Kidney capillary endothelial cell (primary cell): ENCODE results near the gene WNT7A.
"Not testable (repeated sequence)": the region's sequence is repeated elsewhere in the genome, so short reads cannot be mapped to it uniquely, and the experiment has no call there.

Experiments used
- DNase-seq: peaks from one replicate; pipeline ENCODE4 v3.0.0-alpha.2; 2018; ENCODE audit warnings: low spot score

The WNT7A gene

DNA sequence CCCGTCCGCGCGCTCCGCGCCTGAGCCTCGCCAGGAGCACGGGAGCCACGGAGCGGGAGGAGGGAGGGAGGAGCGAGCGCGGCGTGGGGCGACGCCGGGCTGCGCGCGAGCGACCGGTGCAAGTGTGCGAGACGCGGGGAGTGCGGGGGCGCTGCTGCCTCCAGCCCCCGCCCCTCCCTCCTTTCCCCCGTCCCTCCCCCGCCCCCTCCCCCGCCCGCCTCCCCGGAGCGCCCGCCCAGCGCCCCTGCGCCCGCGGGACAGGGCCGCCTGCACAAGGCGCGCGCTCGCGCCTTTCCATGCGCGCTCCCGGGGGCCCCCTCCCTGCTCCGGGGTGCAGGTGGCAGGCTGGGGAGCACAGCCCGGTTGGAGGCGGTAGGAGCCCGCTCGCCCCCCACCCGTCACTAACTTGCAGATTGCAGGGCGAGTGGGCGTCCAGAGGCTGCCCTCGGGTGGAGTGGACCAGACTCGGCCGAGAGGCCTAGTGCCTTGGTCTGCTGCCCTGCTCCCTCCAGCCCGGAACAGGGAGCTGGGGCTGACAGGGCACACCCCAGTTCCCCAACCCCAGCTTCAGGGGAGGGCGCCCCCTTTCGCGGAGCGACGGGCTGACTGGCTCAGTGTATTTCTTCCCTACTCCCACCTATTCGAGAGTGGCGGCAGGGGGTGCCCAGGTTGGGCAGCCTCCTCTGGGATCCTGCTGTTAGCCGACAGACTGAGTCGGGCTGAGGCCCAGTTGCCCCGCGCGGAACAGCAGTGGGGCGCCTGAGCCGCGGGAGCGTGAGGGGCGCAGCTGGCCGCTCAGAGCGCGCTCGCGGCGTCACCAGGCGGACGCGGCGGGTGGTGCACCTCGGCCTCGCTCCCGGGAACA lies at the start of gene WNT7A:
TSS of gene WNT7A (minus strand) at position 126 of the 865 bp plus-strand sequence. CDS start 255 bp downstream, outside the sequence.
- peak; percentile 20 for DNase-seq

DNA sequence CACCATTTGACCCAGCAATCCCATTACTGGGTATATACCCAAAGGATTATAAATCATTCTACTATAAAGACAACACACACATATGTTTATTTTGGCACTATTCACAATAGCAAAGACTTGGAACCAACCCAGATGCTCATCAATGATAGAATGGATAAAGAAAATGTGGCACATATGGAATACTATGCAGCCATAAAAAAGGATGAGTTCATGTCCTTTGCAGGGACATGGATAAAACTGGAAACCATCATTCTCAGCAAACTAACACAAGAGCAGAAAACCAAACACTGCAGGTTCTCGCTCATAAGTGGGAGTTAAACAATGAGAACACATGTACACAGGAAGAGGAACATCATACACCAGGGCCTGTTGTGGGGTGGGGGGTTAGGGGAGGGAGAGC lies 48.9 kb upstream of the WNT7A start:
- not testable (repeated sequence) for DNase-seq

DNA sequence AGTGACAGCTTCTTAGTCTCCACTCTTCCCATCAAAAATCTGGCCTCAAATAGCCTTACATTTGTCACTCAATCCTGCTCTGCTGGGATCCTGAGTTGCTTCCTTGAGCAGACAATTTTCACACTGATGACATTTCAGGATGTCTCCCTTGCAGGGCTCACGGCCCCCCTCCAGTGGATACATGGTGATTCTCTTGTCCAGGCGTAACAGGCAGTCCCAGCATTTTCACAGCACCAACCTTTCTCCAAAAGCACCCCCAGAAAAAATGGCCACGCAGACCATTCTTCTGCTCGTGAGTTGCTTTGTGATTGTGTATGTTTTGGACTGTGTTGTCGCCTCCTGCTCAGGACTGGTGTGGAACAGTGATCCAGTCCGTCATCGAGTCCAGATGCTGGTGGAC lies 47.4 kb upstream of the WNT7A start:
- no peak for DNase-seq

DNA sequence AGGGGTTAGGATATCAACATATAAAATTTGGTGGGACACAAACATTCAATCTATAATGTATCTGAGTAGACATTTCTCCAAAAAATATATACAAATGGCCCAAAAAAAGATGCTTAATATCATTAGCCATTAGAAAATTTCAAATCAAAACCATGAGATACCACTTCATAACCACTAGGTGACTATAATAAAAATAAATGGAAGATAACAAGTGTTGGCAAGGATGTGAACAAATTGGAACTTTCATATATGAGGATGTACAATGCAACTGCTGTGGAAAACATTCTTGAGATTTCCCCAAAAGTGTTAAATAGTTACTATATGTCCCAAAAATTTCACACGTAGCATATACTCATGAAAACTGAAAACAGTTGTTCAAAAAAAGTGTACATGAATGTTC lies 36.5 kb upstream of the WNT7A start:
- no peak for DNase-seq

DNA sequence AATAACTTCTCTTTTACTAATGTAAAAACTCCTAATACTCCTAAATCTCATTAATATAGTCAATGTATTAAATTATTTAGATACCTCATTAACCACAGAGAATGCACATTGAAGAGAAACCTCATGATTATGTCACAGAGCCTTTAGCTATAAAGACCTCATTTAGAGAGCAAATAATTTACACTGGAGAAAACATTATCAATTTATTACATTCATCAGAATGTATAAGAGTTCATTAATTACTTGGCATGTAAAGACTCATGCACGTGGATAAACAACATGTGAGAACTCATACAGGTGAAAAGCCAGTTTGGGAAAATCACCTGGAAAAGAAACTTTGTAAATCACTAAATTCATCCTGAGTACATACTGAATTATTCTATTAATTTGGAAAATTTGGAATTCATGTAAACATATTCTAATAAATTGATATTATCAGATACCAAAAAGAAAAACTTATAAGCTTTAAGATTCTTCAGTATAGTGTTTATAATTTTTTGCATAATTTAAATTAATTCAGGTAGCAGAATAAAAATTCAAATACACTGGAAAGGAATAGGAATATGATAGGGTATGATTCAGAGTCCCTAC lies 22.9 kb upstream of the WNT7A start:
- DNase-seq: no peak

DNA sequence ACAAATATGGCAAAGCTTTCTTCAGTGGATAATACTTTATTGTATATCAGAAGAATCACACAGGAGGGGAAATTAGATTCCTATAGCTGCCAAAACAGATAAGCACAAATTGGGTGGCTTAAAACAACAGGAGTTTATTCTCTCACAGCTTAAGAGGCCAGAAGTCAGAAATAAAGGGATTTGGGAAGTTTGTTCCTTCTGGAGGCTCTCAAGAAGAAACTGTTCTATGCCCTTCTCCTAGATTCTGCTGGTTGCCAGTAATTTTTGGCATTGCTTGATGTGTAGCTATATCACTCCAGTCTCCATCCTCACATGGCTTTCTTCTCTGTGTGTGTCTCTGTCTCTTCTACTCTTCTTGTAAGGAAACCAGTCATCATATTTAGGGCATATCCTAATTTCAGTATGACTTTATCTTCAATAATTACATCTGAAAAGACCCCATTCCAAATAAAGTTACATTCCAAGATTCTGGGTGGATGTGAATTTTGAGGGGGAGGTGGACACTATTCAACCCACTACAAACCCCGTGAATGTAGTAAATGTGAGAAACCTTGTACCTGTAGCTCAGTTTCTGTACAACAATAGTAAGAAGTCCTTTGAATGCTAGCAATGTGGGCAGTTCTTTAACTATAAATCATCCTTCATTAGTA lies 22.2 kb upstream of the WNT7A start:
- no peak for DNase-seq

DNA sequence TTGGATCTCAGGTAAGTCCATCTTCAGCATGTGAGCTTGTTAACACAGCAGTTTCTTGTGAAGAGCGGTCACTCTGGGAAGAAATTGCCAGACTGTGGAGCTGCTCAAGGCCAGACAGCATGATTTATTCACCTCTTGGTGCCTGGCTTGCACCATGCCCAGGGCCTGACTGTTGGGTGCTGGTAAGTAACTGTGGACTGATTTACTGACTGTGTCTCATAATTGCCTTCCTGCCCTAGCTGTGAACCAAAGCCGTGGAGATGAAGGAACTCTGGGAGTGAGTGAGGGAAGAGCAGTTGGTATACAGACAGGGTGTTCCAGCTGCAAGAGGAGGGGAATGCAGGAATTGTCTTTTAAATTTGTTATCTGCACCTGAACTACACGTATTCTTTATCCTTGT lies 18.5 kb upstream of the WNT7A start:
- DNase-seq: no peak

DNA sequence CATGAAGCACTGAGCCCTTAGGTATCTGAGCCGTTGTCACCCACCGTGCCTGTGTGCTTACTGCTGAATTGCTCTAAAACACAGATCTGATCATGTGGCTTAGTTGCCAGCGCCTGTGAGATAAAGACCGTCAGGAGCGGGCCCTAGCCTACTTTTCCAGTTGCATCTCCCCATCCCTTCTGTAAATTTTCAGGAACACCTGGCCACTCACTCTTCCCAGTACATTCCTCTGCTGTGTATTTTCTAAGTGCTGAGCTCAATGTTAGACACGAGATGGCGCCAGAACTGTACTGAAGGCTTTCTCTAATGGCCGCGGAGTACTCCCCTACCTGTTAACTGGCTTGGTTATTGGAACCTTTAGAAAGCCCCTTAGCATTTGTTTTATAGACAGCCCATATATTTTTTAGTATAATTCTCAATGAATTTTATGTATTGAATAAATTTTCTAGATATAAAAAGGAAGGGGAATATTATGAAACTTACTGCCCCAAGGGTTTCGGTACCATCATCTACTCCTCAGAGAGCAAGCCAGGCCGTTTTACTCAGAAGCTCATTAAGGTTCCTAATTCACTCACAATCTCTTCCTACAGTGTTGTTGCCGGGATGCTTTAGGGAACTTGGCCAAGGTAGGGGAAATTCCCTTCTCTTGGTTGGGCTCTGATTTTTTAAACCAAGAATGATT lies 16.7 kb upstream of the WNT7A start:
- peak; percentile 74 for DNase-seq

DNA sequence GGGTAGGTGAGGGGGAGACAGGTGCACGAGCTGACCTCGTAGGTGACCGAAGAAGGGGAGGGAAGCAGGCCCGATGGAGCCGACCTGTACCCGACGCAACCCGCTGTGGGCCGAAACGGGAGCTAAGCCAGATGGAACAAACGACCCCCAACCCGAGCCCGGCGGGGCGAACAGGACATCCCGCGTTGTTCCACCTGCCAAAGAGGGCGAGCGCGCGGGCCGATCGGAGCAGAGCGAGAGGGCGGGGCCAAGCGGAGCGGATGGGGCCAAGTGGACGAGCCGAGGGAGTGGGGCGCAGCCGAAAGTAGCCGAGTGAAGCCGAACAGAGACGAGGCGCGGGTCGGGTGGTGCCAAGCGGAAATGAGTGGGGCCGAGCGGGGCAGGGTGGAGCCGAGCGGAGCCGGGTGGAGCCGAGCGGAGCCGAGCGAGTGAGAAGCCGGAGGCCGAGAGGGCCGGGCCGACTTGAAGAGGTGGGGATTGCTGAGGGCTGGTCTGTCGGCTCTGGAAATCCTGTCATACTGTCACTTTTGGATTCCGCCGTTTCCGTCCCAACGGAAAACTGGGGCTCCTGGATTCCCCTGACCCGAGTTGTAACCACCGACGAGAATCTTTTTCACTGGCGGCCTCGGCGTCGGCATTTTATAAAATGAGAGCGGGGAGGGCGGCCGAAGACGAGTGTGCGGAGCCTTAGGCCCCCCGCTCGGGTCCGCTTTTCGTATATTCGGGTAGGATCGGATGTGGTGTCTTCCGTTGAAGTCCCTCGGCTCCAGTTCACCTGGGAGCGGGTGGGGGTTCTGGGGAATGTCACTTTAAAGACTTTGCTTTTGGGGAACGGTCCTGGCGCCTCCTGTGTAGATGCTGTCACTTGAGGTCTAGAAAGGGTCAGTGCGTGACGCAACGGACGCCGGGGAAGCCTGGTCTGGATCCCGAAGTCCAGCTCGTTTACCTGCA lies 15.6 kb upstream of the WNT7A start:
- DNase-seq: peak; percentile 87

DNA sequence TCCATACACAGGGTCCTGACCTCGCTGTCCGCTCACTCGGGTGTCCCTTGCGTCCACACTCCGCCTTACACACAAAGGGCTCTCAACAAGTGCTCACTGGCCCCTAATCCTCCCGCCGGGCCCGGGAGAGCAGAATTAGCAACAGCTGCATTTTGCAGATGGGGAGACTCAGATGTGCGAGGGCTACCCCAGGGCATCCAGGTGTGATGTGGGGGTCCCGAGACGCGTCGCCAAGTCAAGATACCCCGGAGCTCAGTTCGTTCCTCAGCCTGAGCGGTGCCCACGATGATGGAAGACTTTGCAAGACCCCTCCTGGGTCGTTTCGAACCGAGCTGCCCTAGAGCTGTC lies 14.9 kb upstream of the WNT7A start:
- no peak for DNase-seq

DNA sequence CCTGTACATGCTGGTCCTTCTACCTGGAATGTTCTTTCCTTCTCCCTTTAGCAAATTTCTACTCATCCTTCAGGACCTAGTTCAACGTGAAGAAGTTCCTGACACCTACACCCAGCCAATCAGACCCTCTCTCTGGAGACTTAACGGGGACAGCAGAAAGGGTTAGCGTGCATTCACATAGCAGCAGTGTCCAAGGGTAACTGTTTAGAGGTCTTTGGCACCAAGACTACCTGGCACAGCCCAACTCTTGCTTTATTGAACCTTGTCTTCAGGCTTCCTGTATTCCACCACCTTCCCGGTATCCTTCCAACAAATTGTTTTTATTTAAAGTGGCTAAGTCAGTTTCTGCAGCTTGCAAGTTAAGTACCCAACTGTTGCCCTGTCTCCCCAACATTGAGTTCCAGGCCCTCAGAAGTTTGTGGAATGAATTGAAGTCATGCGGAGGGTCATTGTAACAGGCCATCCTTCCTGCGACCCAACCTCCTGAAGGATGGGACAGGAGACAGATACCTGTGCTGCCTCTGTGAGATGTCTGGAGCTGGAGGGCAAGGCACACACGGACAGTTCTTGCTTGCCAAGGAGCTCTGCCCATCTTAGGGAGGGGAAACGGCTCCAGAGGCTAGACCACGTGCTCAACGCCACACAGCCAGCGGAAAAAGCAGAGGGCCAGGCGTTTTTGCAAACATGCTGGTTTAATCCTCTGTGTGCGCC lies 14.4 kb upstream of the WNT7A start:
- DNase-seq: no peak

DNA sequence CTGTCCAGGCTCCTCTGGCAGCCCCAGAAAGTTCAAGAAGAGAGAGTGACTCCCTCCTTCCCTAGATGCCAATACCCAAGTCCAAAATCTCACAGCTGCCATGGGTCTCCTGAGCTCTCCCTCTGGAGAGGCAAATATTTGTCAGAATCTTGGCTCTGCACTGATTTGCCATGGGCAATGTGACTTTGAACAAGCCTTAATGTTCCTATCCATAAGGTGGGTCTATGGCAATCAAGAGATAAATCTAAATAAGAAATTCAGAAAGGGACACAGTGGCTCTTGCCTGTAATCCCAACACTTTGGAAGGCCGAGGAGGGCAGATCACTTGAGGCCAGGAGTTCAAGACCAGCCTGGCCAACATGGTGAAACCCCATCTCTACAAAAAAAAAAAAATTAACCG lies 12.4 kb upstream of the WNT7A start:
- DNase-seq: no peak

DNA sequence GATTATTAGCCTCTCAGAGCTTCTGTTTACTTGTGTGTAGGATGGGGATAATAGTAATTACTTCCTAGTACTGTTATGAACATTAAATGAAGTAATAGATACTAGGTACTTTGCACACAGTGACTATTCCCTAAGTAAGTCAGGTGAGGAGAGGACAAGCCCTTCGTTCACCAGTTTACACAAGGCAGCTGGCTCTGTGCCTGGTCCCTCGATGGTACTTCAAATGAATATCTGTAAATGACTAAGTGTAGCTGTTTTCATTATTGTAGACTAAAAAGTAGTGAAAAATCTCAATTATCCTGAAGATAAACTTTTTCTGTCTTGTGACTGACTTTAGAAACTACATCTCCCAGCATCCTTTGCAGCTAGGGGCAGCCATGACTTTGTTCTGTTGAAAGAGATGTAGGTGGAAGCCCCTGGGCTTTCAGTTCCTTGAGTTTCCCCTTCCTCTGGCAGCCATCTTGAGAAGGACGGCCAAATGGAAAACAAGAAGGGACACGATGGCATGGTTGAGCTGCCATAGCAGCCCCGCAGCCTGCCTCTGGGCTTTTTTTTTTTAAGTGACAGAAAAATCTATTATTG lies 11.7 kb upstream of the WNT7A start:
- no peak for DNase-seq

DNA sequence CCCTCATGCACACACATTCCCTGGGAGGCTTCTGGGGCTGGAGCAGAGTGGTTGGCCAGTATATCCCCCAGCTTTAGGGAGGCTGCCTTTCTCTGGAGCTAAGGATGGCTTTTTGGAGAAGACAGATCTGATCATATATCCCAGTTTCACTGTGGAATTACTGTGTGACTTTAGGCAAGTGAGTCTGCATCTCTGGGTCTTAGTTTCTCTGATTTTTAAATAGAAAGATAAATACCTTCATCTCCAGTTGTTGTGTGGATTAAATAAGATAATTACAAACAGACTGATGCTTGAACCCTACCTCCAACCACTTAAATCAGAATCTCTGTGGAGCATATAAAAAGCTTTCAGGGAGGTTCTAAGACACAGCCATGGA lies 11.1 kb upstream of the WNT7A start:
- DNase-seq: no peak

DNA sequence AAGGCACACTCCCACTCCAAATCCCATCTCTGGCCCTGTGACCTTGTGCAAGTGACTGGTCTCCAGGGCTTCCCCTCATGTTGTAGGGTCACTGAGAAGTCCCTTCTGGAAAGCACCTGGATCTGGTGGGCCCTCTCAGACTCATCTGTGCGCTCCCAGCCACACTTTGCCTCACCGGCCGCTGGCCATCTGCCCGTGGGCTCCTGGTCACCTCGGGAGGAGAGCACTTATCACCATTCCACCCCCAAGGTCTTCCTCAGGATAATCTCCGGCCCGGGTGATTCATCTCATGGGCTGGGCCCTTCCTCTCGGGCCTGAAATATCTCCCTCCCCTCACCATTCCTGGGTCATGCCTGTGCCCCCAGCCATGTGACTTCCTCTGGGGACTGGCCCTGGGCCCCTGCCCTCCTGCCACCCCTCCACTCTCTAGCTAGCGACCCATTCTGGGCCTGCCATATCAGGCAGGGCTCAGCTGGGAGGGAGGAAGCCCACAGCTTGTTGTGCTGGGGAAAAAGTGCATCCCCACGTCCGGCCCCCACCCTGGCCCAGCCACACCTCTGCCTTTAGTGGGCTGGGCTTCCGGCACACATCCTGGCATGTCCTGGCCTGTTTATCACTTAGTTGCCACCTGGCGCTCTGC lies 10.6 kb upstream of the WNT7A start:
- peak; percentile 23 for DNase-seq

DNA sequence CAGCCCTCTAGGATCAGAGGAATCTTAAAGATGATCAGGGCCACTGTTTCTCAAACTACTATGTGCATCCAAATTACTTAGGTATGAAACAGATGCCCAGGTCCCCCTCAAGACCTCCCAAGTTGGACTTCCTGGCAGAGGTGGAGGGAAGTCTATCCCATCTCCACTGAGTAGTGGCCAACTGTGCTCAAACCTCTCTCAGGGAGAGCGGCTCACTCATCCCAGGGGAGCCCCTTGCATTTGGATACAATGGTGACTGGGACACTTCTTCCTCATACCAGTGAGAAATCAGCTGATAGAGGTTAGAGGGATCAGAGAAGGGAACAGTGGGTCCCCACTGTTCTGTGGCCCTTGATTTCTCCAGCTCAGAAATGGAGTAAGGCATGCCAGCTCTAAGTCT lies 8.7 kb upstream of the WNT7A start:
- DNase-seq: no peak

DNA sequence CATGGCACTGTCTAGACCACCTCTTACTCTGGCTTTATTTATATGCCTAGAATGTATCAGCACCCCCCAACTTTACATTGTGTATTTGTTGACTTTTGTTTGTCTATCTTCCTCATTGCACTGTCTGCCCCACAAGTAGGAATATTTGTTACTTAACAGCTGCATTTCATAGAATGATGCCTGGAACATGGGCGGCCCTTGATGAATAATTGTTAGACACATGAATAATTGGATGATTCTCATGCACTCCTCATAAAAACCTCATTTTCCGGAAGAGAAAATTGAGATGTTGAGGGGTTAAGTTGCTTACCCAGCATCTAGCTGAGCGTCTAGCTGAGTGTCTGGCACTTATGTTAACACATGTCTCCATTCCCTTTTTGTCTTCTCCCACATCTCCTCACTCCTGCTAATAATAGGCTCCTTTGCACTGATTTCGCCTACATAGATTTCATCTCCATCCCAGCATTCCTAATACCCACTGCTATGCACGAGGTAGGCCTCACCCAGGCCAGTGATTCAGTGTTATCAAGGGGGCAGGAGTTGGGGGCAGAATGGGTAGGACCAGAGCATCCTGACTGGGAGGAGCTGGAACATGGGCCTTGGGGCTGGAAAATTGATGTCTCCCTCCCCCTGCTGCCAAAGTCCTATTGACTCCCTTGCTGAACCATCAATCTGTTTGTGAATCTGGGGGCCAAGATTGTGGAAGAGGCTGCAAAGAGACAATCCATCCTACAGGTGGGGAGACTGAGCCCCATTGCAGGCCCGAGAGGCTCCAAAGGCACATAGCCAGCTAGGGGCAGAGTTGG lies 7.8 kb upstream of the WNT7A start:
- no peak for DNase-seq

DNA sequence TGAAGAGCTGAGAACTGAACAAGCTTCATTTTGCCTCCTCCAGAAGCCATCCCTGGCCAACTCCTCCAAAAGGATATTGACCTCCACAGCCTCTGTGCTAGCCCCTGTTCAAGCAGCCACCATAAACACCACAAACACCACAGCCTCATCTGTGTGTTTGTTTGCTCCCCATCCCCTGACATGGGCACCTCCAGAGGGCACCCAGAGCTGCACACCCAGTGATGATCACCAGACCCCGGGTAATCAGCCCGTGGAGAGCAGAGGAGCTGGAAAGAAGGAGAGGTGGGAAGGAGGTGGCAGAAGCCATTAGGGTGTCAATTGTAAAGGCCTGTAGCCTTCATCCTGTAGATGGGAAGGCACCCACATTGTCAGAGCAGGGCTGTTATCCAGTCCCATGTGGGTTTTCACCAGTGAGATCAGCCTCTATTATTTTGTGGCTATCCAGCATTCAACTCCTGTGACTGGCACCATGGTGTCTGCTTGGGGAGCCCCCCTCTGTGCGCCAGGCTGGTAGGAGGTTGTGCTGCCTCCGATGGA lies 6.8 kb upstream of the WNT7A start:
- DNase-seq: no peak

DNA sequence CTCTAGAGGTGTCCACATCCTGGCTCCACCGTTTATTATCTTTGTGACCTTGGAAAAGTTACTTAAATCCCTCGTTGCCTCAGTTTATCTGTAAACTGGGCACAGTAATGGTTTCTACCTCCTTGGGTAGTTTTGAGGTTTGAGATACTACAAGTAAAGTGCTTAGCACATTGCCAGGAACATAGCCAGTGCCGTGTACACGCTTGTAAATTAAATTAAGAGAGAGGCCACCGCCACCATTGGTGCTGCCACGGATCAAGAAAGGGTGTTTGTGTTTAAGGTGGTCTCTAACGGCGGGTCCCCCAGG lies 5.8 kb upstream of the WNT7A start:
- no peak for DNase-seq
